NOMO-1 (cell line): ENCODE data around the gene ONECUT3.

Experiments used
- DNase-seq, 2 experiments: peaks; one replicate each; lab custom pipeline; 2025; ENCODE audit not compliant: unreplicated experiment in 2 of 2; lab: John Stamatoyannopoulos, UW

ONECUT3 gene

DNA sequence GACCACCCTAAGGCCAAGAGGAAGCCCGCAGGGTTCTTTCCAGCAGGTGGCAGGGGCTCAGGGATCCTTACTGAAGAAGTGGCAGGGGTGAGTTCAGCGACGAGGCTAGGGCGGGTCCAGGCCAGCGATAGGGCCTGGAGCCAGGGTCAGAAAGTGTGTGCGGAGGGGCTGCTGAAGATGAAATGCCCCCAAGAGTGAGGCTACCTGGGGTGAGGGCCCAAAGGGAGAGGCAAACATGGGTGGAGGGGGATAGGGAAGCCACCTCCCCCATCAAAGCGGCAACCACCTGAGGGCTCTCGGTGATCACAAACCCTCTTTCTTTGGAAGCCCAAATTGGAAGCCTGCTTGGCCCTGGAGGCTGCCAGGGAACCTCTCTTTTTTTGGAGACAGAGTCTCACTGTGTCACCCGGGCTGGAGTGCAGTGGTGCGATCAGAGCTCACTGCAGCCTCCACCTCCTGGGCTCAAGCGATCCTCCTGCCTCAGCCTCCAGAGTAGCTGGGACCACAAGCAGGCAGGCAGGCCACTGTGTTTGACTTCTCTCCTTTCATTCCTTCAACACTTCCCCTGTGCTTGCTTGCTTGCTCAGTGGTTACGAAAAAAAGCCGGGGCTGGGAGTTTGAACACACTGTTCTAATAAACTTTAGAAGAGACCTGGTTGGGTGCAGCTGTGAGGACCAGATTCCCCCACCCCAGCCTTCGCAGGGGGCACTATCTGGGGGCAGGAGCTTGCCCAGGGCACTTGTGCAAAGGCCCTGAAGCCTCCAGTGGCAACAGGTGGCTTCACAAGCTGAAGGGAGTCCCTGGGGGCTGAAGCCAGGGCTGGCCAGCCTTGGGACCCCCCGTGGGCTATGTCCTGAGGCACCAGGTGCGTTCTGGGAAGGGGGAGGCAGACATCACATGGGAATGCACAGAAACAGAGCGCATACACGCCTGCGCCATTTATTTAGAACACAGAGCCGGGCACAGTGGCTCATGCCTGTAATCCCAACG lies 60.2 kb downstream of the ONECUT3 start:
- no peak for DNase-seq

- no peak for DNase-seq
Measured at GRCh38 chr19:1814391-1814790, 61.1 kb downstream of the ONECUT3 start.

- DNase-seq, result no peak
Measured at GRCh38 chr19:1814833-1815604, 61.7 kb downstream of the ONECUT3 start.

DNA sequence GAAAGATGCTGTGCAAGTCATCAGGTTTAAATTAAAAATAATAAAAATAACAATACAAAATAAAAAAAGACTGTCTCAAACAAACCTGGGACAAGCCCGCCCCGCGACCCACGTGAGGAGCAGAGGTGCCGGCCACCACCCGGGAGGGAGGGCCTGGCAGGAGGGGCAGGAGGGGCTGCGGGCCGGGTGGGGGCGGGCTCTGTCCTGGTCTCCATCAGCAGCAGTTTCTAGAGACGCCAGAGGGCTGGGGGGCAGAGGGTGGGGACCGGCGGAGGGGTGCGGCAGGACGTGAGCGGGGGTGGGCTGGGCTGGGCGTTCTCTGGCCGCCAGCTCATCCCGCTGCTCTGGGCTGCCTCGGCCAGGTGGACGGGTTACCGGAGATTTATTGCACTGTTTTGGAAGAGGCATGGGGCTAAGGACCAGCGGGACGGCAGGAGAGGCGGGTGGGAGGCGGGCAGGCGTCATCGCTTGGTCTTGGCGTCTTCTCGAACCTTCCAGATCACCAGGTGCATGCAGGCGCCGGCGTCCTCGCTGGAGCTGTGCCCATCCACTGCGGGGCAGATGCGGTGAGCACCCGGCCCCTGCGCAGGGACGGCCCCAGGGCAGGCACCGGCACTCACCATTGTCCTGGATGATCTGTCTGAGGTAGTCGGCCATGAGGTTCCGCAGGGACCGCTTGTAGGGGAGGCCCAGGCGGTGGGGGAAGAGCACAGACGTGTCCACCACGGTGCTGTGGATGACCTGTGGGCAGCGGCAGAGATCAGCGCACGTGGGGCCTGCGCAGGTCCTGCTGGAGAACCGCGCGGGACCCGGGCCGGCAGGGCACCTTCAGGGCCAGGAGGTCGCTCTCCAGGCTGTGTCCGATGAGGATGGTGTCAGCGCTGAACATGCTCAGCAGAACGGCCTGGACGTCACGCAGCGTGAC lies 62.6 kb downstream of the ONECUT3 start:
- no peak for DNase-seq

- DNase-seq, result no peak
Measured at GRCh38 chr19:1816530-1817298, 63.4 kb downstream of the ONECUT3 start.

- no peak for DNase-seq
Measured at GRCh38 chr19:1817553-1818179, 64.4 kb downstream of the ONECUT3 start.

DNA sequence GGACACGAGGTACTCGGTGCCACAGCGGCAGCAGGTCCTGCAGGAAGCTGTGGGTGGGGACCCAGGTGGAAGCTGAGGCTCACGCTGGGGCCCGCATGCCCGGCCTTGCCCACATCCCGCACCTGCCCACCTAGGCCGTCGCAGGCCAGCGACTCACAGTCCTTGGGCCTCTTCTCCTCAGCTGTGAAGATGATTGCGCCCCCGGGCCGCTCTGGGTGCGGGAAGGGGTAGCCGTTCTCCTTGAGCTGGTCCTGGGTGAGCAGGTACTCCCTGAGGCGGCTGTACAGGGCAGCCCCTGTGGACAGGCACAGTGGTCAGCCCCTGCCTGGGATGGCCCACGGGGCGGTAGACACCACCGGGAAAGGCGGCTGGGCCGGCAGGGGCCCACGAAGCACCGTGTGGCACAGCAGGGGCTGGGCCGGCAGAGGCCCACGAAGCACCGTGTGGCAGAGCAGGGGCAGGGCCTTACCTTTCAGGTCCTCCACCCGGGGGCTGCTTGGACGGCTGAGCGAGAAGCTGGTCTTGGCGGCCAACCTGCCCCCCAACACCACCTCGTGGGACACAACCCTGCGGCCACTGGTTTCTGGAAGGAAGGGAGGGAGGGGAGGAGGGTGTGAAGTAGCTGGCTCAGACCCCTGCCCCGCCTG lies 65.4 kb downstream of the ONECUT3 start:
- no peak for DNase-seq

DNA sequence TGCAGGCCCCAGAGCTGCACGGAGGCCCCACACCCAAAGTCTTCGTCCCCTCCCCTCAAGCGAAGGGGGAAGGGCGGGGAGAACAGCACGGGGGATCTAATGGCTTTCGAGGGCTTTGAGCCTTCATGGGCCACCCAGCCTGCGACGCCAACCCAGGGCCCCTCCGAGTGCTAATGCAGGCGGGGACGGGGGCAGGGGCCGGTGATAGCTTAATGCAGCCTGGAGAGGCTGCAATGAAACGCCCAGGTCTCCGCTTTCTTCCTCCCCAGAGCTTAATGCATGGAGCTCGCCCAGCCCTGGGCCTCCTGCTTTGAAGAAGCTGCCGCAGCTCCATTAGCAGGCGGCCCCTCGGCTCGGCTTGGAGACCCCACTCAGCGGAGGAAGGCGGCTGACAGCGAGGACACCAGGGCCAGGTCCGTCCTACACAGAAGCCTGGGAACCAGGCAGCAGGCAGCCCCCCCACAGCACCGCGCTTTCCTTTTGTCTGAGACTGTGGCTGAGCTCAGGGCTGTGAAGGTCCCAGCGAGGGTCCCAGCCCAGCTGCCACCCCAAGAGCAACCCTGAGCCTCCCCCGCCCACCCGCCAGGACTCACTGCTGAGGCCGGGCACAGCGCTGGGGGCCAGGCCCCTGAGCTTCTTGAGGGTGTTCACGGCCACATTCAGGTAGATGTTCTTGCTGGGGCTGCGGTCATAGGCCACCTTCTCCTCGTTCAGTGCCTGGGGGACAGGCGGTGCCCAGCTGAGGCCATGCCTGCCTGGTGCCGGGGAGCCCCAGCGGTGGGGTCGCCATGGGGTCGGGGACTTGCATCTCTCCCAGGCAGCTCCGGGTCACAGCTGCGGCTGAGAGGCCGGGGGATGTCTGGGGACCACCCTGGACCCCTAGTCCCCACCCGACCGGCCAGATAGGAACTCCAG lies 66.3 kb downstream of the ONECUT3 start:
- no peak for DNase-seq

- DNase-seq, result no peak
Measured at GRCh38 chr19:1822210-1822609, 68.9 kb downstream of the ONECUT3 start.

- no peak for DNase-seq
Measured at GRCh38 chr19:1823020-1823419, 69.7 kb downstream of the ONECUT3 start.

GRCh38 chr19:1823539-1824251 lies 70.4 kb downstream of the ONECUT3 start:
- no peak for DNase-seq

- DNase-seq, result no peak
Measured at GRCh38 chr19:1824252-1824622, 70.9 kb downstream of the ONECUT3 start.

DNA sequence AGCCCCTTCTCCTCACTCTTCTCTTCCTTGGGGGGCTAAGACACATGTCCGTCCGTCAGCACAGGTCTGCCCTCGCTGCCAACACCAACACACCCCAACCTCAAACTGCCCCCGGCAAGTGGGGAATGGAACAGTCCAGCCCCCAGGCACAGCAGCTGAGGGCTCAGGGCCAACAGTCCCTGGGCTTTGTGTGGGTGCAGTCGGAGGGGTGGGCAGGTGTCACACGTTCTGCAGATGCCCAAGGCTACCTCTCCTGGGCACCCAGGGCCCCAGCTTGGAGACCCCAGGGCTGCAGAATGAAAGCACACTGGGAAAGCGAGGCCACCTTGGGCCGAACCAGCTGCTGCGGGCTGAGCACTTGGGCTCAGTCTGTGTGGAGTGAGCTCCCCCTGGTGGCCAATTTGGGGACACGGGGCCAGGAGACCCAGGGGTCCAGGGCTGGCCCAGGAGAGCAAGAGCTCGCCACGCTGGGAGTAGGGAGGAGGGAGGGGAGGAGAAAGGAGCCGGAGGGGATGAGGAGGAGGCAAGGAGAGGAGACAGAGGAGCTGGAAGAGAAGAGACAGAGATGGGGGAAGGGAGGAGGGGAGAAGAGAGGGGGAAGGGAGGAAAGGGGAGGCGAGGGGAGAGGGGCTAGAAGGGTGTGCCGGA lies 72.7 kb downstream of the ONECUT3 start:
- peak; percentile 26 to 37 for DNase-seq

GRCh38 chr19:1826557-1827521 lies 73.5 kb downstream of the ONECUT3 start:
- DNase-seq, result no peak

DNA sequence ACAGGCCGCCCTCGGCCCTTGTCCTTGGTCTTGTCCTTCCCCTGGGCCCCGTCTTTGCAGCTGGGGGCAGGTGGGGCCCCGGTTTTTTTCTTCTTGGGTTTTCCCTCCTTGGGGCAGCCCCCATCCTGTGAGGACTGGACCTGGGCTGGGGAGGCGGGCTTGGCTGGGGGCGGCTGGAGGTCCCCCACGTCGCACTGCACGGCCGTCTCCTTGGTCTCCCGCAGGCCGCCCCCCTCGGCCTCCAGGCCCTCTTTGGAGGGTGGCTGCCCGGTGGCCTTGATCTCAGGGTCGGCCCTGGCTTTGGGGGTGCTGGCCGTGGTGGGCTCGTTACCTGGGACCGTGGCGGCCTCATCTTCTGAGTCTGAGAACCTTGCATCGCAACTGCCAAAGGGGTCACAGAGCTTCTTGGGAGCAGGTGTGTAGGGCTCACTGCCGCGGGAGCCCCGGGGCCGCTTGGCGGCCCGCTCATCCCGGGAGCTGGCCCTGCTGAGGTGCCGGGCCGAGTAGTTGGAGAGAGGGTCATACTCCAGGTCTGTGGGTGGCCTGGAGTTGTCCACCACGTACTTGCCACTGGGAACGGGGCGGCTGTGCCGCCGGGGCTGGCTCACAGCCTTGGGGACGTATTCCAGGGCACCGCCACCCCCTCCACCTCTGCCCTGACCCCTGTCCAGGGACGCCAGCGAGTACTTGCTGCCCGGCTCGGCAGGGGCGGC lies 74.4 kb downstream of the ONECUT3 start:
- DNase-seq, result no peak
